Posterior cingulate gyrus (tissue), 11 donors: Measurements from ENCODE around the gene CHMP1A.
"Not testable (repeated sequence)": the region's sequence is repeated elsewhere in the genome, so short reads cannot be mapped to it uniquely, and the experiment has no call there.

Experiments
- DNase-seq, 10 donors: peaks; one replicate each; pipeline versions ENCODE4 v3.0.0 to v3.0.0-alpha.2; 2020 to 2021; ENCODE audit warnings: mixed read lengths in 3 of 10
- intact Hi-C: fragments of 100-400 bp; cut with DNase I; formaldehyde crosslinking; loops from one replicate; pipeline ENCODE4 v1.15.1; 2023

CHMP1A gene

GRCh38 chr16:89634463-89635385 lies 22.8 kb downstream of the CHMP1A start:
- DNase-seq, intact Hi-C loops: not testable (repeated sequence)

DNA sequence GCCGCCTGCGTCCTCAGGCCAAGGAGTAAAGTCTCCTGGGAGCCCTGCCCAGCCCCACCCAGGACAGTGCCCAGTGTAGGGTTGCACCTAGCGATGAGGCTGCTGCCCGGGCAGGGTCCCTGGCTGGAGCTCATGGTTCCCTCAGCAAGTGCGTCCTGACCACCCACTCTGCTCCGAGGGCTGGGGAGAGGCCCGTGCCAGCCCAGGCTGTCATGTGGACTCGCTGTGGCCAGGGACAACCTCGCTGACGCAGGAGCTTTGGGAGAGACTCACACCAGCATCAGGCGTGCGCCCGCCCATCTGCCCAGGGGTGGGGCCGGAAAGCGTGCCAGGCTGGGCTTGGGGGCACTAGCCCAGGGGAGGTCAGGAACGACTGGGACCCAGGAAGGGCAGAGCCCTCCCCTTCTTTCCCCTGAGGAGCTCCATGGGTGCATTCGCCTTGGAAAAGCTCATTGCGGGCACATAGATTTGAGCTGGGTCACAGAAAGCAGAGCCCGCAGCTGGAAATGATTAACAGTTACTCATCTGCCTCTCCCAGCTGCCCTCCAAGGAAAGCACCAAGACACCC lies 24.4 kb downstream of the CHMP1A start:
- no peak for DNase-seq
- intact Hi-C loops: no loop called here

- intact Hi-C loops: no loop called here
- DNase-seq: no peak
Observed at GRCh38 chr16:89629827-89630610, 27.5 kb downstream of the CHMP1A start.

DNA sequence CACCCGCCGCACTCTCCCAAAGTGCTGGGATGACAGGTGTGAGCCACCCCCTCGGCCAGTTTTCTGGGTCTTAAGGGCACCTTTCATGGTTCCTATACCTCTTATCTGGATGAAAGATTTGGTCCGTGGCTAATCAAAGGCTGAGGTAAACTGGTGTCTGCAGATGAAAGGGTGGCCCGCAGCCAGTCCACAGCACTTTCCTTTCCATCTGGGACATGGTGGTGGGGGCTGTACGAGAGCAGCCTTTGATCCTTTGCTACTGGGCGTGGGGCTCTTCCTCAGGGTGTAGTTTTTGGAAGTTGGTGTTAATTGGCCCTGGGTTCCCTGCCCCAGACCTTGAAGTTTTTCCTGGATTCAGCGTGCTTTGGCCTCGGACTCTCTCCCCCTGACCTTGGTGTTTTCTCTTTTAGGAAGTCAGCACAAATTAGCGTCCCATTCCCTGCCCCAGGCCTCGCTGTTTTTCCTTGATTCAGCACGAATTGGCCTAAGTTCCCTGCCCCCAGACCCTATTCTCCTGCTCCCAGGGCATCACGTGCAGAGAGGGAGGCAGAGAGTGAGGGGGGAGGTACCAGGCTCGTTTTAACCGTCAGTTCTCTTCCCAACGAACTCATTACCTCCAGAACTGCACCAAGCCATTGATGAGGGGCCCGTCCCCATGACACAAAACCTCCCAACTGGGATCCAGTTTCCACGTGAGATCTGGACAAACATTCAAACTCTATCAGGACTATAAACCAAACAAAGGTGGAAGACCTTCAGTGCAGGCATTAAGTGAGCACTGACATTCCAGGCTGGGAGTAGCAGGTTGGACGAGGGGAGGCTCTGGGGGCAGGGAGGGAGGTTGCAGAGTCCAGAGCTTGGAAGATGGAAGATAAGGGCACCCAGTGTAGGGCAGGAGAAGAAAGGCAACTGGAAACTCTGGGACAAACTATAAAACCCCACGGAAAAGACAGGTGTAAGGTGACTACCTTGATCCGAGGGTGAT lies 32.4 kb downstream of the CHMP1A start:
- no peak for DNase-seq
- intact Hi-C loops: no loop called here

DNA sequence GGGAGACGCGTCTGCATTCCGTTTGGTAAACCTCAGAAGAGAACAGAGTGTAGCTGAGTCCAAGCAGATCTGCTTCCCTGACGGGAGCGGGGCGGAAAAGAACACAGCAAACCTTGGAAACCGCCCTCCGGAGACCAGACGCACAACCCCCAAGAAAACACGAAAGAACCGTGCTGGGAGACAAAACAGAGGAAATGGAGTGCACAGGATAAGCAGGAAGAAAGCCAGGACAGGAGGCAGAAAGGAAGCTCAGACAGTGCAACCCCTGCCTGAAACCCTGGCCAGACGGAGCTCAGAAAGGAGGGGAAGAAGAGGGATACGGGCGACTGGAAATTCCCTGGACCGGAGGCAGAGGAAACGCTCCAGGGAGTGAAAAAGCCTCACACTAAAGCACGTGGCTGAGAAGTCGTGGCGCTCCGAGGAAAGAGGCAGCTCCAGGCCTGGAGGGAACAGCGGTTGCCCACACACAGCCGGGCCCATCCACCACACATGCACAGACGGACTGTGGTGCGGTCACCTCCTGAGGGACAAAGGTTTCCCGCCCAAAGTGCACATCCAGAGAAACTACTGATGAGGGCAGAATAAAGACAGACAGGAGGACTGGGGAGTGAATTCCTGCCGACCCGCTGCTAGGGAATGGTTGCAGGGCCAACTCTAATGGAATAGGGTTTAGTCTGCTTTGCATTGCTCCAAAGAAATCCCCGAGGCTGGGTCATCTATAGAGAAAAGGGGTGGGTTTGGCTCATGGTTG lies 33.8 kb downstream of the CHMP1A start:
- no peak for DNase-seq
- intact Hi-C loops: no loop called here

GRCh38 chr16:89621698-89622409 lies 35.7 kb downstream of the CHMP1A start:
- intact Hi-C loops: no loop called here
- no peak for DNase-seq

- no peak for DNase-seq
- intact Hi-C loops: no loop called here
Observed at GRCh38 chr16:89621136-89621697, 36.3 kb downstream of the CHMP1A start.

DNA sequence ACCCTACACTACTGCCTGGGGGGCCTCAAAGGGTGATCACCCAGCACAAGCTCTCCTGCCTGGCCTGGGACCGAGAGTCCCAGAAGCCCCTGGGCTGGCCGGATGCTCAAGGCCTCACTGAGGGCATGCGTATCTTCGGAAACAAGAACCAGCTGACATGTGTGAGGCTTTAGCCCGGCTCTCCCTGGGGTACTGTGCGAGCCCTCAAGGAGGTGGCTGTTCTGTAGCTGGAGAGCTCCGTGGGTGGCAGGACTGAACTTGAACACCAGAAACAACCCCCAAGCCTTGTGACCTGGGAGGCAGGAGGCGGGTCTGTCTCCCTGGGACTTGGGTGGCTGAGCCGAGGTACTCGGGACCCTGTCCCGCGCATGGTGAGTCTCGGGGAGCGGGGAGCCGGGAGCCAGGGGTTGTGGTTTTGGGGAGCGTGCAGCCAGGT lies 37.1 kb downstream of the CHMP1A start:
- DNase-seq: no peak

DNA sequence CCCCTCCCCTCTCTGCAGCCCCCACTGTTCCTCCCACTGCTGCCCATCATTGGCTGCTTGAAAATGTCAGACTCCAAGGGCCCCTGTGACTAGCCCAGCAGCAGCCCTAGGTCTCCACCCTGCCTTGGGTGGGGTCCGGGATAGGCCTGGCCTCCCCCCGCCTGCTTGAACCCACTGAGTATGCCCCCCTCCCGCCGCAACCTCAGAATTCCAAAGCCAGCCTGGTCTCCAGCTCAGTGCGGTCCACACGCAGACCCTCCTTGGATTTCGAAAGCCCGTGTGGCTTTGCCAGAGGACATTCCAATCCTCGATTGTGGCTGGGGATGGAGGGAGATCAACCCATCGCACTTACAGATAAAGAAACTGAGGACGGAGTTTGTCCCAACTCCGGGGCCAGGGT lies 37.7 kb downstream of the CHMP1A start:
- no peak for DNase-seq
- intact Hi-C loops: no loop called here

More for the DNA sequence above, 37.1 kb downstream of the CHMP1A start:
- intact Hi-C loops: no loop called here

- DNase-seq: no peak
- intact Hi-C loops: no loop called here
Observed at GRCh38 chr16:89618109-89618998, 39.2 kb downstream of the CHMP1A start.

DNA sequence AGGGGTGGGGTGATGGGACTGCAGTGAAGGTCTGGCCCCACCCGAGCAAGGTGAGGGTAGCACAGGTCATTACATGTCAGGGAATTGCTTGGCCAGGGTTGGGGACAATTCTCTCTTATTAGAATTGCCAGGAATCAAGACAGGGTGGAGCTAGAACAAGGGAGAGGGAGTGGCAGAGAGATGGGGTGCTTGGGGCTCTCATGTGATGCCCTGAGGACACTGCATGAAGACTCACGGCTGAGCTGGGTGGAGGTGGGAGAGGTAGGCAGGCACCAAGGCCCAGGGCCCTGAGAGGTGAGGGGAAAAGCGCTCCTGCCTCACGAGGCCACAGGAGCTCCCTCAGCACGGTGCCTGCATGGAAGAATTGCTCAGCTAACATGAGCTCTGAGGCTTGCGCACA lies 40.5 kb downstream of the CHMP1A start:
- DNase-seq: no peak
- intact Hi-C loops: no loop called here

- no peak for DNase-seq
Observed at GRCh38 chr16:89616623-89617022, 40.9 kb downstream of the CHMP1A start.

GRCh38 chr16:89615596-89616090 lies 41.9 kb downstream of the CHMP1A start:
- intact Hi-C loops: no loop called here
- DNase-seq: peak in 1 of 10 donors; percentile 71

More at GRCh38 chr16:89616623-89617022, 40.9 kb downstream of the CHMP1A start:
- intact Hi-C loops: no loop called here

DNA sequence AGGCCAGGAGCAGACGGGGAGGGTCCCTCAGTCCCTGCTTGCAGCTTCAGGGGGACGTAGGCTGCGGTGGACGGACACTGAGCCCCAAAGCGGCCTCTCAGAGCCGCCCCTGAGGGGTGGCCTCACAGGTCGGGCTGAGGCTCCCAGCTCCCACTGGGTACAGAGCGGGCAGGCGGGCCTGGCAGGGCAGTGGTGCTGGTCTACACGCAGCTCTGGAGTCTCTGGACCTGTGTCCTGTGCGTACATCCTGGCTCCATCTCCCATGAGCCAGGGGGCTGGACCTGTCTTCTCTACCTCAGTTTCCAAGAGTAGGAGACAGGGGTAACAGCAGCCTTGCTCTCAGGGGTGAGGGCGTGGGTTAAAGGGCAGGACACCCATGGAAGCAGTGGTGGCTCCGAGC lies 42.3 kb downstream of the CHMP1A start:
- peak in 1 of 10 donors; percentile 82 for DNase-seq
- intact Hi-C loops: no loop called here

- DNase-seq: peak in 1 of 10 donors; percentile 35
- intact Hi-C loops: no loop called here
Observed at GRCh38 chr16:89613954-89614459, 43.5 kb downstream of the CHMP1A start.

DNA sequence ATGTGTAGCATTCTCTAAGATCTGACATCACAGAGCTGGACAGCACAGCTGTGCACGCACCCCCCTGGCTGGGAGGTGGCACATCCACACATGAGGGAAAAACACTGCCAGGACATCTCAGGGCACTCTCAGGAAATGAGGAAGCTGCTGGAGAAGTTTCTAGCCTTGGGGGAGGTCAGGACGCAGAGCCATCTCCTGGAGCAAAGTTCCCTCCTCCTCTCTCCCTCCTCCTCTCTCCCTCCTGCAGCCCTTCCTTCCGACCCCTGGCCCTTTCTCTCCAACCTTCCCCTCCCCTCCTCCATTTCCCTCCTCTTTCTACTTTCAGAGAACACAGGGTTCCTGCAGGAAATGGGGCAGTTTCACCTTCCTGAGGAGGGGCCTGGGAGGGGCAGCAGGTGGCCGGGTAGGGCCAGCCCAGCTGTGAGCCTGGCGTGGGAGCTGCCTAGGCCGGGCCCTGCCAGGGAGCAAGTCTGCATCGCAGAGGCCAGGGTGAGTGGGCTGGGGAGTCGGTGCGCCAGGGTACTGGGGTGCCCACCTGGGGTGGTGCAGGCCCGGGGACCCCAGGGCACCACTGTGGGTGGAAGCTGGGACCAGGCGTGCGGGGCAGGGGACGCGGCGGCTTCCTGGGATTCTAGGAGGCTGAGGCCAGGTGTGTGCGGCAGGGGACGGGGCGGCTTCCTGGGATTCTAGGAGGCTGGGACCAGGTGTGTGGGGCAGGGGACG lies 44.1 kb downstream of the CHMP1A start, which contains the start of gene DPEP1:
Gene DPEP1 (plus strand): TSS at position 412 of the 723 bp plus-strand sequence. CDS start 16,769 bp downstream, outside the sequence.
- intact Hi-C loops: no loop called here
- peak in 2 of 10 donors; percentile 35 to 78 for DNase-seq
